ENCODE data around the gene PANX2.

Gene PANX2

DNA sequence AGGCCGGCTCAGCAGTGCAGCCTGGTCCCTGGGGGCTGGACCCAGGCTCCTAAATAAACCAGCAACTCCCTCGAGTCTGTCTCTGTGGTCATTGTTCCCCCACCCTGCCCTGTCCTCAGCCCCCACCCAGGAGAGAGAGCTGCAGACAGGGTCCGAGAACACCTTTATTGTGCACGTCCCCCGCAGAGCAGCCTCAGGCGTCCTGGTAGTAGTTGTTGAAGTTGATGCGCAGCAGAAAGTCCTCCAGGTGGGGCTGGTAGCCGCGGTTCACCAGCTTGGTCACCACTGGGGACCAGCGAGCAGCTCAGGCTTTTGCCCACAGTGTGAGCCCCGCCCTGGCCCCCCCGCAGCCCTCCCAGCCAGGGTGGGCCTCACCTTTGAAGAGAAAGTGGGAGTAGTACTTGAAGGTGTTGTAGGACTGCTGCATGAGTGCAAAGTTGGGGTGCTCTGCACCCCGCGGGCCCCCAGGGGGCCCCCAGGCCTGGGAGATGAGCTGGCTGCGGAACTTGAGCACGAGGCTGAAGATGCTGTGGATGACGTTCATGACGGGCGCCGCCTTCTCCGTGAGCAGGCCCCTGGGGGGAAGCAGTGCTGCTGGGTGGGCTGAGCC is 47.1 kb downstream of the PANX2 start:
- WGBS (ENCODE audit: extremely low coverage, insufficient coverage, insufficient read length) = no CpG with 5 or more reads among the region's 21 CpGs
- Histone ChIP-seq H3K14ac (ENCODE audit: low read length) (no peak overlapping the region), H3K79me1 (ENCODE audit: low read length) (no peaks in the 10 kb centered on the region), H4K8ac (ENCODE audit: low read depth, low read length) (no peak overlapping the region), H2BK12ac (ENCODE audit: low read length) (no peak overlapping the region), H2AK5ac (ENCODE audit: low read length) (no peak overlapping the region), H3K4me2 (ENCODE audit: low read length) (no peak overlapping the region), H3K9ac (ENCODE audit: low read length) (no peak overlapping the region), H2AFZ (ENCODE audit: insufficient read depth, low read length, poor library complexity) (no peak overlapping the region), H4K91ac (ENCODE audit: low read depth, low read length) (no peak overlapping the region), H3K27me3 (ENCODE audit: insufficient read depth, low read length) (no peaks in the 10 kb centered on the region), H3K79me2 (ENCODE audit: control insufficient read depth, insufficient read depth, low read length, poor library complexity) (no peaks in the 10 kb centered on the region), H3K18ac (ENCODE audit: low read length) (no peak overlapping the region), H3K4me3 (ENCODE audit: low read depth, low read length) (no peak overlapping the region), H3K4me1 (ENCODE audit: control insufficient read depth in 1 of 2, insufficient read depth in 2 of 2, low read length in 2 of 2) (no peaks in the 10 kb centered on the region), H2BK120ac (ENCODE audit: insufficient read depth, low read length, poor library complexity) (no peak overlapping the region), H3K23ac (ENCODE audit: low read length) (no peak overlapping the region), H3K4ac (ENCODE audit: low read depth, low read length) (no peak overlapping the region), H2BK5ac (ENCODE audit: low read depth, low read length, poor library complexity) (no peak overlapping the region), H3K36me3 (ENCODE audit: control insufficient read depth in 1 of 2, insufficient read depth in 2 of 2, low read length in 2 of 2) (peaks cover 90% of the 10 kb centered on the region in 2 experiments), H3K9me3 (ENCODE audit: insufficient read depth, low read depth, low read length) (peaks cover 11% of the 10 kb centered on the region), H4K12ac (ENCODE audit: low read depth, low read length) (no peak overlapping the region), H3K27ac (ENCODE audit: low read depth, low read length) (no peak overlapping the region)
- DNase-seq = no peak

DNA sequence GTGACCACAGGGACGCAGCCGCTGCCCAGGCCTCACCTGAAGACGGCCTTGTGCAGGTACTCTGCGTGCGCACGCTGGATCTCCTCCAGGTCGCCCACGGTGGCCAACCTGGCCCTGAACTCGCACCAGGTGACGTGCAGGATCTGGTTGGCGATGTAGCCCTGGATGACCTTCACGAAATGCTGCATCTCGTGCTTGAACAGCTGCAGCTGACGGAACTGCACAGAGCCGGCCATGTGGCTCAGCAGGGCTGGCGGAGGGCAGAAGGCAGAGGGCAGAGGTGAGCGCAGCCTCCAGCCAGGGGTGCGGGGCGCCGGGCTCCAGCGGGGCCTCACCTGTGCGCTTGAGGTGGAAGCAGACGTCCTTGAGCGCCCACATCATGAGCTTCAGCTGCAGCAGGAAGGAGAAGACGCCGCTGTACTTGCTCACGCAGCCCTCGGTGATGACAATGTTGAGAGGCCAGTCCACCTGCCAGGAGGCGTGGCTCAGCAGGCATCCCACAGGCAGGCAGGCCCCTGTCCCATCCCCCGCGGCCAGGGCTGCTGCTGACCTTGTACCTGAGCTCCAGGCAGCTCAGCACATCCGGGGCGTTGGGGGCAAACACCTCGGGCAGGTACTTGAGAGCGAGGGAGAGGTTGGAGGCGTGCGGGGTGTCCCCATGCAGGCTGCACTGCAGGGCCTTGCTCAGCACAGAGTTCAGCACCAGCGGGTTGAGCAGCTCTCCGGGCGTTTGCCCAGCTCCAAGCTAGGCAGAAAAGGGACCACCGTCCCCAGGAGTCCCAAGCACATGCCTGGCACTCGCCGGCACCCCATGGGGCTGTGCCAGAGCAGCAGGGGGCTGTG is 47.8 kb downstream of the PANX2 start:
- Histone ChIP-seq H3K79me2 (ENCODE audit: control insufficient read depth, insufficient read depth, low read length, poor library complexity) (no peaks in the 10 kb centered on the region), H3K14ac (ENCODE audit: low read length) (no peak overlapping the region), H3K9me3 (ENCODE audit: insufficient read depth, low read depth, low read length) (peaks cover 10% of the 10 kb centered on the region), H3K27ac (ENCODE audit: low read depth, low read length) (no peak overlapping the region), H3K36me3 (ENCODE audit: control insufficient read depth in 1 of 2, insufficient read depth in 2 of 2, low read length in 2 of 2) (peaks cover 90% of the 10 kb centered on the region in 2 experiments), H4K12ac (ENCODE audit: low read depth, low read length) (no peak overlapping the region), H3K27me3 (ENCODE audit: insufficient read depth, low read length) (no peaks in the 10 kb centered on the region), H3K4ac (ENCODE audit: low read depth, low read length) (no peak overlapping the region), H4K91ac (ENCODE audit: low read depth, low read length) (no peak overlapping the region), H3K18ac (ENCODE audit: low read length) (no peak overlapping the region), H3K79me1 (ENCODE audit: low read length) (no peaks in the 10 kb centered on the region), H3K4me1 (ENCODE audit: control insufficient read depth in 1 of 2, insufficient read depth in 2 of 2, low read length in 2 of 2) (no peaks in the 10 kb centered on the region), H2BK120ac (ENCODE audit: insufficient read depth, low read length, poor library complexity) (no peak overlapping the region), H3K9ac (ENCODE audit: low read length) (no peak overlapping the region), H2BK12ac (ENCODE audit: low read length) (no peak overlapping the region), H2AFZ (ENCODE audit: insufficient read depth, low read length, poor library complexity) (no peak overlapping the region), H3K23ac (ENCODE audit: low read length) (no peak overlapping the region), H3K4me2 (ENCODE audit: low read length) (no peak overlapping the region), H2BK5ac (ENCODE audit: low read depth, low read length, poor library complexity) (no peak overlapping the region), H3K4me3 (ENCODE audit: low read depth, low read length) (no peak overlapping the region), H4K8ac (ENCODE audit: low read depth, low read length) (no peak overlapping the region), H2AK5ac (ENCODE audit: low read length) (no peak overlapping the region)
- WGBS (ENCODE audit: extremely low coverage, insufficient coverage, insufficient read length) = no CpG with 5 or more reads among the region's 43 CpGs
- DNase-seq = no peak

DNA sequence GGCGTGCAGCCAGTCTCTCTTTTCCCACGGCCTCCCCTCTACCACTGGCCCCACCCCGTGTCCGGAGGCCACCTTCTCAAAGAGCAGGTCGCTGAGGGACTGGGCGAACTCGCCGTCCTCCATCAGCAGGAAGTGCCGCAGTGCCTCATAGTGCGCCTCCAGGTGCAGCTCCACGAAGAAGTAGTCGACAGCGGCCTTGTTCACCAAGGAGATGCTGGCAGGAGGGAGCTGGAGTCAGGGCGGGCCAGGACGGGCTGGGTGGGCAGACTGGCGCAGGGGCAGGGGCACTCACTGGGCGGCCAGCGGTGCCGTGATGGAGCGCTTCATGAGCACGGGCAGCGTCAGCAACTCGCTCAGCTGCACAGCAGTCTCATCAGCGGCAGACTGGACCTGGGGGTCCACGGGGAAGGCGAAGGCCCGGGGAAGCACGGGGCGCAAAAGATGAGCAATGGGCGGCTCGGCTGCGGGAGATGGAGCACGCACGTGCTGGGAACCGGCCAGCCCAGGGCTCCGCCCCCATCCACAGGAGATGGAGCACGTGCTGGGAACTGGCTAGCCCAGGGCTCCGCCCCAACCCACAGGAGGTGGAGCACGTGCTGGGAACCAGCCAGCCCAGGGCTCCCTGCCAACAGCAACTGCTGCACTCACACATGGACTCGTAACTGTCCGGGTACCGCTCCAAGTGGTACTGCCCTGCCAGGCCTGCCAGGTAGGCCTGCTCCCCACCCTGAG is 48.6 kb downstream of the PANX2 start:
- H3K27ac ChIP-seq (ENCODE audit: low read depth, low read length) = no peak overlapping the region
- H4K91ac ChIP-seq (ENCODE audit: low read depth, low read length) = no peak overlapping the region
- no peak overlapping the region for H3K23ac ChIP-seq (ENCODE audit: low read length)
- H4K8ac ChIP-seq (ENCODE audit: low read depth, low read length) = no peak overlapping the region
- H3K9me3 ChIP-seq (ENCODE audit: insufficient read depth, low read depth, low read length) = peaks cover 10% of the 10 kb centered on the region
- H3K14ac ChIP-seq (ENCODE audit: low read length) = no peak overlapping the region
- no peaks in the 10 kb centered on the region for H3K79me1 ChIP-seq (ENCODE audit: low read length)
- no peak overlapping the region for H2BK12ac ChIP-seq (ENCODE audit: low read length)
- H2BK5ac ChIP-seq (ENCODE audit: low read depth, low read length, poor library complexity) = no peak overlapping the region
- H3K4ac ChIP-seq (ENCODE audit: low read depth, low read length) = no peak overlapping the region
- H3K36me3 ChIP-seq (ENCODE audit: control insufficient read depth in 1 of 2, insufficient read depth in 2 of 2, low read length in 2 of 2) = peaks cover 90 to 91% of the 10 kb centered on the region in 2 experiments
- H3K4me3 ChIP-seq (ENCODE audit: low read depth, low read length) = no peak overlapping the region
- no peaks in the 10 kb centered on the region for H3K27me3 ChIP-seq (ENCODE audit: insufficient read depth, low read length)
- H2AFZ ChIP-seq (ENCODE audit: insufficient read depth, low read length, poor library complexity) = no peak overlapping the region
- no peak overlapping the region for H3K4me2 ChIP-seq (ENCODE audit: low read length)
- H2BK120ac ChIP-seq (ENCODE audit: insufficient read depth, low read length, poor library complexity) = no peak overlapping the region
- no peak overlapping the region for H2AK5ac ChIP-seq (ENCODE audit: low read length)
- peak in 1 of 2 donors; percentile 18 for DNase-seq
- no peak overlapping the region for H4K12ac ChIP-seq (ENCODE audit: low read depth, low read length)
- no CpG with 5 or more reads among the region's 42 CpGs for WGBS (ENCODE audit: extremely low coverage, insufficient coverage, insufficient read length)
- H3K18ac ChIP-seq (ENCODE audit: low read length) = no peak overlapping the region
- H3K4me1 ChIP-seq (ENCODE audit: control insufficient read depth in 1 of 2, insufficient read depth in 2 of 2, low read length in 2 of 2) = no peaks in the 10 kb centered on the region
- no peaks in the 10 kb centered on the region for H3K79me2 ChIP-seq (ENCODE audit: control insufficient read depth, insufficient read depth, low read length, poor library complexity)
- no peak overlapping the region for H3K9ac ChIP-seq (ENCODE audit: low read length)

DNA sequence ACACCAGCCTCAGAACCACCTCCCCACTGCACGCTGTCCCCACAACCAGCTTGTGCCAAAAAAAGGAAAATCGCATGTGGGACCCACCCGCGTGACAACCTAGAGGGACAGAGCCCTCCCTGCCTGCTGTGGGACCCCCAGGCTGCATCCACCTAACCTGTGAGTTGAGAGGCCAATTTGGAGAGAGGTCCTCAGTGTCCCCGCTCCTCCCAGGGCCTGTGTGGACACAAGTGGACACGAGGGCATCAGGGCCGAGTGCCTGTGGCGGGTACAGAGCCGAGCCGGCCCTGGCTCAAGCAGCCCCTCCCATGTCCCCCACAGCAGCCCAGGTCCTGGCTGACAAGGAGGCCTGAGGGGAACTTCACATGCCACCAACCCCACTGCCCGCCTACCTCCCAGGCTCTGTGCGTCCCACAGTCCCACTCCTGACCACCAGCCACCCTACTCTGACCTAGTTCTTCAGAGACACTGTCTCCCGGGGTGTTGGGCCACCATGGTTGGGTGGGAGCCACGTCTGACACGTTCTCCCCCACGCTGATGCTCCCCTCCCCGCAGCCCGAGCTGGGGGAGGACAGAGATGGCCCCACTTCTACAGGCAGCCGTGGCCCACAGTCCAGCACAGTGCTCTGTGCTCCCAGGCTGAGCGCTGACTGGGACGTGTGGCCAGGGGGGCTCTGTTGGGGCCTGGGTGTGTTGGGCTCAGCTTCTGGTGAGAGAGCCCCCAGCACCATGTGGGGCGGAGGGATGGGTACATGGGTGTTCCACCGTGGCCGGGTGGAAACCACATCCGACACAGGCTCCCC is 49.5 kb downstream of the PANX2 start:
- Histone ChIP-seq H4K91ac (ENCODE audit: low read depth, low read length) (no peak overlapping the region), H3K4me2 (ENCODE audit: low read length) (no peak overlapping the region), H3K4me1 (ENCODE audit: control insufficient read depth in 1 of 2, insufficient read depth in 2 of 2, low read length in 2 of 2) (no peaks in the 10 kb centered on the region), H3K9me3 (ENCODE audit: insufficient read depth, low read depth, low read length) (peaks cover 10% of the 10 kb centered on the region), H4K8ac (ENCODE audit: low read depth, low read length) (no peak overlapping the region), H3K36me3 (ENCODE audit: control insufficient read depth in 1 of 2, insufficient read depth in 2 of 2, low read length in 2 of 2) (peaks cover 89% of the 10 kb centered on the region in 2 experiments), H3K4ac (ENCODE audit: low read depth, low read length) (no peak overlapping the region), H2BK120ac (ENCODE audit: insufficient read depth, low read length, poor library complexity) (no peak overlapping the region), H2BK12ac (ENCODE audit: low read length) (no peak overlapping the region), H3K4me3 (ENCODE audit: low read depth, low read length) (no peak overlapping the region), H3K14ac (ENCODE audit: low read length) (no peak overlapping the region), H2AK5ac (ENCODE audit: low read length) (no peak overlapping the region), H3K27me3 (ENCODE audit: insufficient read depth, low read length) (no peaks in the 10 kb centered on the region), H3K9ac (ENCODE audit: low read length) (no peak overlapping the region), H3K27ac (ENCODE audit: low read depth, low read length) (no peak overlapping the region), H3K79me1 (ENCODE audit: low read length) (no peaks in the 10 kb centered on the region), H3K23ac (ENCODE audit: low read length) (no peak overlapping the region), H2BK5ac (ENCODE audit: low read depth, low read length, poor library complexity) (no peak overlapping the region), H2AFZ (ENCODE audit: insufficient read depth, low read length, poor library complexity) (no peak overlapping the region), H4K12ac (ENCODE audit: low read depth, low read length) (no peak overlapping the region), H3K79me2 (ENCODE audit: control insufficient read depth, insufficient read depth, low read length, poor library complexity) (no peaks in the 10 kb centered on the region), H3K18ac (ENCODE audit: low read length) (no peak overlapping the region)
- no CpG with 5 or more reads among the region's 25 CpGs for WGBS (ENCODE audit: extremely low coverage, insufficient coverage, insufficient read length)
- no peak for DNase-seq
